ENCODE measurements around the gene VSNL1. TPM values are rescaled to one million over a fixed set of nuclear protein-coding genes. Genes with fewer than 3 reads are reported as not detected.

The VSNL1 gene
- total and polyA plus RNA-seq, 10 of the 15 experiments (the other 5 are each of a cell fraction or from before 2014, with no cell fraction given) = 0.04 to 0.30 (median 0.12) TPM; not detected in 4

DNA sequence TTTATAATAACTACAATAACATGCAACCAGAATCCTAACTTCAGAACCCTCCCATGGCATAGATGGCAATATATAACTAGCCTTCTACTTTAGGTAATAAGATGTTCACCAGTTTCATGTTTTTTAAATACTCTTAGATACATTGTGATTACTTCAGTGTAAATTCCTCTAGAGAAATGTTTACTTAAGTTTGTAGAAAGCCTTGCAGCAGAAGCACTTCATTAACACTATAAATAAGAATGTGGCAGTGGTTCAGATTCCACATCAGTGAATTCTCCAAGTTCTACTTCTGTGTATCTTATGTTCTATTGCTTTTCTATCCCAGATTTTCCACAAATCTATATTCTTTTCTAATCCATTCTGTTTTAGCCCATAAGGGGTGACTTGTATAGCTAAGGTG, 21.0 kb upstream of the VSNL1 start:
- intact Hi-C loops (cut with micrococcal nuclease; ENCODE audit: unreplicated experiment) = loop anchor here (2.0 to 5.0 kb wide), 2 partner anchors 127 to 233 kb away; partner anchors contain the start of genes GEN1 and SMC6
- in situ Hi-C loops (cut with MboI) = no loop called here
- Histone ChIP-seq H3K4me1 (ENCODE audit: control insufficient read depth, insufficient read depth, low read length) (peaks cover 10% of the 10 kb centered on the region; the same call in 1 of the 2 replicates), H3K36me3 (ENCODE audit: control insufficient read depth in 2 of 2, insufficient read depth in 2 of 2, low read length in 1 of 2) (no peaks in the 10 kb centered on the region), H3K79me2 (ENCODE audit: control insufficient read depth, insufficient read depth, low read length) (no peaks in the 10 kb centered on the region), H3K9ac (ENCODE audit: control insufficient read depth, insufficient read depth, low read length) (no peak overlapping the region), H3K4me3 (no peak overlapping the region), H2AFZ (ENCODE audit: control insufficient read depth, low read depth, low read length) (no peak overlapping the region; the same call in 1 of the 2 replicates), H3K4me2 (ENCODE audit: control insufficient read depth, insufficient read depth) (no peak overlapping the region), H3K9me3 (replicated peaks; ENCODE audit: control insufficient read depth, insufficient read depth, low read length) (no peaks in the 10 kb centered on the region), H3K27ac (ENCODE audit: control insufficient read depth, insufficient read depth) (no peak overlapping the region), H4K20me1 (ENCODE audit: control insufficient read depth, insufficient read depth) (no peaks in the 10 kb centered on the region), H3K27me3 (replicated peaks in 1 of 2; ENCODE audit: control insufficient read depth in 2 of 2, insufficient read depth in 2 of 2, low read length in 1 of 2) (no peaks in the 10 kb centered on the region)
- no peak for ATAC-seq
- ChIA-PET SMC1A (ENCODE audit: uncharacterized antibody, unreplicated experiment) (interaction anchor here (1.3 kb wide), 1 partner anchor 126 kb away, joined by 6 read pairs; no protein-coding TSS in a partner anchor), CTCF (no interaction called here), RAD21 (ENCODE audit: unreplicated experiment) (no interaction called here), POLR2A (no interaction called here)
- no peak for TF ChIP-seq RUNX3 (IDR thresholded peaks at IDR 0.05; ENCODE audit: low read length)
- no peak for TF ChIP-seq JUND (IDR thresholded peaks at IDR 0.05; ENCODE audit: low read depth, low read length)
- no peak for TF ChIP-seq DPF2 (IDR thresholded peaks at IDR 0.05)
- TF ChIP-seq CBX5 (IDR thresholded peaks at IDR 0.05; ENCODE audit: low read depth) = no peak
- TF ChIP-seq, protein P1, sequence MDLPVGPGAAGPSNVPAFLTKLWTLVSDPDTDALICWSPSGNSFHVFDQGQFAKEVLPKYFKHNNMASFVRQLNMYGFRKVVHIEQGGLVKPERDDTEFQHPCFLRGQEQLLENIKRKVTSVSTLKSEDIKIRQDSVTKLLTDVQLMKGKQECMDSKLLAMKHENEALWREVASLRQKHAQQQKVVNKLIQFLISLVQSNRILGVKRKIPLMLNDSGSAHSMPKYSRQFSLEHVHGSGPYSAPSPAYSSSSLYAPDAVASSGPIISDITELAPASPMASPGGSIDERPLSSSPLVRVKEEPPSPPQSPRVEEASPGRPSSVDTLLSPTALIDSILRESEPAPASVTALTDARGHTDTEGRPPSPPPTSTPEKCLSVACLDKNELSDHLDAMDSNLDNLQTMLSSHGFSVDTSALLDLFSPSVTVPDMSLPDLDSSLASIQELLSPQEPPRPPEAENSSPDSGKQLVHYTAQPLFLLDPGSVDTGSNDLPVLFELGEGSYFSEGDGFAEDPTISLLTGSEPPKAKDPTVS (IDR thresholded peaks at IDR 0.05; ENCODE audit: low read depth, low read length) = no peak
- TF ChIP-seq, protein P2, sequence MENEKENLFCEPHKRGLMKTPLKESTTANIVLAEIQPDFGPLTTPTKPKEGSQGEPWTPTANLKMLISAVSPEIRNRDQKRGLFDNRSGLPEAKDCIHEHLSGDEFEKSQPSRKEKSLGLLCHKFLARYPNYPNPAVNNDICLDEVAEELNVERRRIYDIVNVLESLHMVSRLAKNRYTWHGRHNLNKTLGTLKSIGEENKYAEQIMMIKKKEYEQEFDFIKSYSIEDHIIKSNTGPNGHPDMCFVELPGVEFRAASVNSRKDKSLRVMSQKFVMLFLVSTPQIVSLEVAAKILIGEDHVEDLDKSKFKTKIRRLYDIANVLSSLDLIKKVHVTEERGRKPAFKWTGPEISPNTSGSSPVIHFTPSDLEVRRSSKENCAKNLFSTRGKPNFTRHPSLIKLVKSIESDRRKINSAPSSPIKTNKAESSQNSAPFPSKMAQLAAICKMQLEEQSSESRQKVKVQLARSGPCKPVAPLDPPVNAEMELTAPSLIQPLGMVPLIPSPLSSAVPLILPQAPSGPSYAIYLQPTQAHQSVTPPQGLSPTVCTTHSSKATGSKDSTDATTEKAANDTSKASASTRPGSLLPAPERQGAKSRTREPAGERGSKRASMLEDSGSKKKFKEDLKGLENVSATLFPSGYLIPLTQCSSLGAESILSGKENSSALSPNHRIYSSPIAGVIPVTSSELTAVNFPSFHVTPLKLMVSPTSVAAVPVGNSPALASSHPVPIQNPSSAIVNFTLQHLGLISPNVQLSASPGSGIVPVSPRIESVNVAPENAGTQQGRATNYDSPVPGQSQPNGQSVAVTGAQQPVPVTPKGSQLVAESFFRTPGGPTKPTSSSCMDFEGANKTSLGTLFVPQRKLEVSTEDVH (IDR thresholded peaks at IDR 0.05; ENCODE audit: low read depth, partially characterized antibody) = no peak
- no peak for TF ChIP-seq TBL1XR1 (IDR thresholded peaks at IDR 0.05; ENCODE audit: low read depth, low read length)
- TF ChIP-seq, protein P3, sequence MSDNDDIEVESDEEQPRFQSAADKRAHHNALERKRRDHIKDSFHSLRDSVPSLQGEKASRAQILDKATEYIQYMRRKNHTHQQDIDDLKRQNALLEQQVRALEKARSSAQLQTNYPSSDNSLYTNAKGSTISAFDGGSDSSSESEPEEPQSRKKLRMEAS (IDR thresholded peaks at IDR 0.05; ENCODE audit: low read depth, low read length) = no peak
- TF ChIP-seq MTA2 (IDR thresholded peaks at IDR 0.05; ENCODE audit: low read depth) = no peak
- TF ChIP-seq, protein P4, sequence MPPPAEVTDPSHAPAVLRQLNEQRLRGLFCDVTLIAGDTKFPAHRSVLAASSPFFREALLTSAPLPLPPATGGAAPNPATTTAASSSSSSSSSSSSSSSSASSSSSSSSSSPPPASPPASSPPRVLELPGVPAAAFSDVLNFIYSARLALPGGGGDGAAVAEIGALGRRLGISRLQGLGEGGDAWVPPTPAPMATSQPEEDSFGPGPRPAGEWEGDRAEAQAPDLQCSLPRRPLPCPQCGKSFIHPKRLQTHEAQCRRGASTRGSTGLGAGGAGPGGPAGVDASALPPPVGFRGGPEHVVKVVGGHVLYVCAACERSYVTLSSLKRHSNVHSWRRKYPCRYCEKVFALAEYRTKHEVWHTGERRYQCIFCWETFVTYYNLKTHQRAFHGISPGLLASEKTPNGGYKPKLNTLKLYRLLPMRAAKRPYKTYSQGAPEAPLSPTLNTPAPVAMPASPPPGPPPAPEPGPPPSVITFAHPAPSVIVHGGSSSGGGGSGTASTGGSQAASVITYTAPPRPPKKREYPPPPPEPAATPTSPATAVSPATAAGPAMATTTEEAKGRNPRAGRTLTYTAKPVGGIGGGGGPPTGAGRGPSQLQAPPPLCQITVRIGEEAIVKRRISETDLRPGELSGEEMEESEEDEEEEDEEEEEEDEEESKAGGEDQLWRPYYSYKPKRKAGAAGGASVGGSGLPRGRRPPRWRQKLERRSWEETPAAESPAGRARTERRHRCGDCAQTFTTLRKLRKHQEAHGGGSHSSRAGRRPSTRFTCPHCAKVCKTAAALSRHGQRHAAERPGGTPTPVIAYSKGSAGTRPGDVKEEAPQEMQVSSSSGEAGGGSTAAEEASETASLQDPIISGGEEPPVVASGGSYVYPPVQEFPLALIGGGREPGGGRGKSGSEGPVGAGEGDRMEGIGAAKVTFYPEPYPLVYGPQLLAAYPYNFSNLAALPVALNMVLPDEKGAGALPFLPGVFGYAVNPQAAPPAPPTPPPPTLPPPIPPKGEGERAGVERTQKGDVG (CRISPR knock-in tag; IDR thresholded peaks at IDR 0.05) = no peak
- TF ChIP-seq SREBF2 (IDR thresholded peaks at IDR 0.05; ENCODE audit: low read length) = no peak
- no peak for TF ChIP-seq RFX5 (IDR thresholded peaks at IDR 0.05; ENCODE audit: low read depth, low read length)
- no peak for TF ChIP-seq ZNF622 (IDR thresholded peaks at IDR 0.05)
- no peak for DNase-seq (ENCODE audit: low read depth, low spot score)
- BruUV-seq (replicated peaks) = no TSS peak
- no peak for FAIRE-seq

Measured in GM12878 (cell line).